ENCODE measurements around the gene TSPO2.
A peak's percentile ranks its signal among the peaks of the same experiment; 100 is the strongest.

Gene TSPO2

DNA sequence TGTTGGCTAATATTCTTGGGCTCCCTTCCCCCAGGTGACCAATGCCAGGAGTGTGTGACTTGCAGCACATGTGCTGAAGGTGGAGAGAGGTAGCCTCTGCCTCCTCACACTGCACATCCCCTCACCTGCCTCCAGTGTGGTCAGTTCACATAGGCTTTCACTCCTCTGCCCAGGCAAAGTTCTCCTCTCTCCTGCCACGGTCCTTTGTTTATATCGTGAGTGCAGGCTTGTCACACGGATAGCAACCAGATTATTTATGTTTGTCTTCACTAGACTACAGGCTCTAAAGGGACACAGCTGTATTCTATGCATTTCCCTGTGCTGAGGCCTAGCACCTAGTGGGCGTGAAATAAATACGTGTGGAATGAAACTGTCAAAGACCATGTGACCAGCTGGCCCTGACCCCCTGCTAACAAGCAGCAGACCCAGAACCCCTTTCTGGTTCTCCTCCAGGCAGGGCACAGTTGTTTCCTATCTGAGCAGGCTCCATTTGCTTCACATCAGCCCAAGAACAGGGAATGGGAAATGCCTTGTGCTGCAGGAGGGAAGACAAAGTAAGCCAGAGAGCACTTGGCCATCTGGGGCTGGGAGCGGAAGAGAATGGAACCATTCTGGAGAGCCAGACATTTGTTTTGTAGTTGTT lies 45.6 kb upstream of the TSPO2 start:
- TF ChIP-seq GLIS3 (CRISPR knock-in tag; IDR thresholded peaks at IDR 0.05) (no peak), TOX (CRISPR knock-in tag; IDR thresholded peaks at IDR 0.05; ENCODE audit: borderline replicate concordance) (no peak), ESRRG (CRISPR knock-in tag; IDR thresholded peaks at IDR 0.05) (no peak), CSDC2 (CRISPR knock-in tag; IDR thresholded peaks at IDR 0.05) (no peak), ARNTL (CRISPR knock-in tag; IDR thresholded peaks at IDR 0.05; ENCODE audit: borderline replicate concordance, low read depth) (no peak), ISL1 (CRISPR knock-in tag; IDR thresholded peaks at IDR 0.05) (no peak), OSR1 (CRISPR knock-in tag; IDR thresholded peaks at IDR 0.05) (no peak), TCF4 (CRISPR knock-in tag; IDR thresholded peaks at IDR 0.05; ENCODE audit: borderline replicate concordance) (no peak), ZNF565 (CRISPR knock-in tag; conservative IDR thresholded peaks at IDR 0.05; ENCODE audit: low read depth) (no peak), ZNF70 (CRISPR knock-in tag; IDR thresholded peaks at IDR 0.05) (no peak), ZFP30 (CRISPR knock-in tag; IDR thresholded peaks at IDR 0.05) (no peak)
- TF ChIP-seq, protein P1, sequence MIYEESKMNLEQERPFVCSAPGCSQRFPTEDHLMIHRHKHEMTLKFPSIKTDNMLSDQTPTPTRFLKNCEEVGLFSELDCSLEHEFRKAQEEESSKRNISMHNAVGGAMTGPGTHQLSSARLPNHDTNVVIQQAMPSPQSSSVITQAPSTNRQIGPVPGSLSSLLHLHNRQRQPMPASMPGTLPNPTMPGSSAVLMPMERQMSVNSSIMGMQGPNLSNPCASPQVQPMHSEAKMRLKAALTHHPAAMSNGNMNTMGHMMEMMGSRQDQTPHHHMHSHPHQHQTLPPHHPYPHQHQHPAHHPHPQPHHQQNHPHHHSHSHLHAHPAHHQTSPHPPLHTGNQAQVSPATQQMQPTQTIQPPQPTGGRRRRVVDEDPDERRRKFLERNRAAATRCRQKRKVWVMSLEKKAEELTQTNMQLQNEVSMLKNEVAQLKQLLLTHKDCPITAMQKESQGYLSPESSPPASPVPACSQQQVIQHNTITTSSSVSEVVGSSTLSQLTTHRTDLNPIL (CRISPR knock-in tag; IDR thresholded peaks at IDR 0.05; ENCODE audit: low read depth), result no peak
- TF ChIP-seq, protein P2, sequence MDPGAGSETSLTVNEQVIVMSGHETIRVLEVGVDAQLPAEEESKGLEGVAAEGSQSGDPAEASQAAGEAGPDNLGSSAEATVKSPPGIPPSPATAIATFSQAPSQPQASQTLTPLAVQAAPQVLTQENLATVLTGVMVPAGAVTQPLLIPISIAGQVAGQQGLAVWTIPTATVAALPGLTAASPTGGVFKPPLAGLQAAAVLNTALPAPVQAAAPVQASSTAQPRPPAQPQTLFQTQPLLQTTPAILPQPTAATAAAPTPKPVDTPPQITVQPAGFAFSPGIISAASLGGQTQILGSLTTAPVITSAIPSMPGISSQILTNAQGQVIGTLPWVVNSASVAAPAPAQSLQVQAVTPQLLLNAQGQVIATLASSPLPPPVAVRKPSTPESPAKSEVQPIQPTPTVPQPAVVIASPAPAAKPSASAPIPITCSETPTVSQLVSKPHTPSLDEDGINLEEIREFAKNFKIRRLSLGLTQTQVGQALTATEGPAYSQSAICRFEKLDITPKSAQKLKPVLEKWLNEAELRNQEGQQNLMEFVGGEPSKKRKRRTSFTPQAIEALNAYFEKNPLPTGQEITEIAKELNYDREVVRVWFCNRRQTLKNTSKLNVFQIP (CRISPR knock-in tag; IDR thresholded peaks at IDR 0.05; ENCODE audit: borderline replicate concordance, low read depth), result no peak
- TF ChIP-seq, protein P3, sequence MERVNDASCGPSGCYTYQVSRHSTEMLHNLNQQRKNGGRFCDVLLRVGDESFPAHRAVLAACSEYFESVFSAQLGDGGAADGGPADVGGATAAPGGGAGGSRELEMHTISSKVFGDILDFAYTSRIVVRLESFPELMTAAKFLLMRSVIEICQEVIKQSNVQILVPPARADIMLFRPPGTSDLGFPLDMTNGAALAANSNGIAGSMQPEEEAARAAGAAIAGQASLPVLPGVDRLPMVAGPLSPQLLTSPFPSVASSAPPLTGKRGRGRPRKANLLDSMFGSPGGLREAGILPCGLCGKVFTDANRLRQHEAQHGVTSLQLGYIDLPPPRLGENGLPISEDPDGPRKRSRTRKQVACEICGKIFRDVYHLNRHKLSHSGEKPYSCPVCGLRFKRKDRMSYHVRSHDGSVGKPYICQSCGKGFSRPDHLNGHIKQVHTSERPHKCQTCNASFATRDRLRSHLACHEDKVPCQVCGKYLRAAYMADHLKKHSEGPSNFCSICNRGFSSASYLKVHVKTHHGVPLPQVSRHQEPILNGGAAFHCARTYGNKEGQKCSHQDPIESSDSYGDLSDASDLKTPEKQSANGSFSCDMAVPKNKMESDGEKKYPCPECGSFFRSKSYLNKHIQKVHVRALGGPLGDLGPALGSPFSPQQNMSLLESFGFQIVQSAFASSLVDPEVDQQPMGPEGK (CRISPR knock-in tag; IDR thresholded peaks at IDR 0.05; ENCODE audit: borderline replicate concordance), result no peak
- peak; percentile 50 for ATAC-seq

DNA sequence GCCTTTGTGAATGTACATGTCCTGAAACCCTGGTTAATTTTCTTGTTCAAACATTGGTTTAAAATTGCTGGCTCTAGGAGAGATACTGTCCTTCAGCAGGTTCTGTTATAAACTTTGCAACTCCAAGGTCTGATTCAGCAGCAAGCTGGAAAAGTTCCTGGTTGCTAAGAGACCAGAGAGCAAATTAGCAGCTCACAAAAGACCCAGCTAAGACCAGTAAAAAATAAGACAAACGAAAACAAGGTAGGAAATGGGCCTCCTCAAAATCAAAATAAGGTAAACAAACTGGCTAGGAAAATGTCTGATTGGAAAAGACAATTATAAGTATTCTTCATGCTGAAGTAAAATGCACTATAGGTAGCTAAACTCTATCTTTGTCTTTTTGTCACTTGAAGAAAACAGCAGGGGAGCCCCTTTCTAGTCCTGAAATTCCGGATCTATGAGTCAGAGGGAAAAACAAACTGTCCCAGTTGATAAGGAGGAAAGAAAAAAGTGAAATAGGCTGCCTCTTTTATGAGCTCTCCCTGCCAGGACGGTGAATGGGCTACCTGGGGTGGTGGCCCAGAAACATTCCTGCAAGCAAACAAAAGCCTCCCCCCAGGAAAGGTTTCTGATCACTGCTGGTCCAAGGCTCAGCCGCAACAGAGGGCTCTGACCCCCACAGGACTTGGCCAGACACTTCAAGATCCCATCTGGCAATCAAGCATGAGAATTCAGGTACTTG lies 44.9 kb upstream of the TSPO2 start:
- ATAC-seq, result peak; percentile 78

DNA sequence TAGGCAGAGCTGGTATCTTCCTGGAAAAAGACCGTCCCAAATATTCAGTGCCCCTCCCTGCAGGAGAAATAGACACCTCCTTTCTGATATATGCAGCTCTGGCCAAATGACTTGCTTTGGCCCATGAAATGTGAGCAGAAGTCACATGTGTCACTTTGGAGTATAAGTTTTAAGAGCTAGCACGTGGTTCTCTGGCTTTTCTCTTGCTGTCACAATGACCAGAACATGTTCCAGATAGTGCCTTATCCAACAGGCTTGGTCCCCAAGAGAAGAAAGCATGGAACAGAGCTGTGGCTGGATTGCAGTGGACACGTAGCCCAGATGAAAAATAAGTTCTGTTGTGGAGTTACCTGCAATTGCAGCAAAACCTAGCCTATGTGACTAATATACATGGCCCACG lies 43.6 kb upstream of the TSPO2 start:
- TF ChIP-seq ZNF70 (CRISPR knock-in tag; IDR thresholded peaks at IDR 0.05) (no peak), CSDC2 (CRISPR knock-in tag; IDR thresholded peaks at IDR 0.05) (no peak), OSR1 (CRISPR knock-in tag; IDR thresholded peaks at IDR 0.05) (no peak), ISL1 (CRISPR knock-in tag; IDR thresholded peaks at IDR 0.05) (no peak), ZFP3 (CRISPR knock-in tag; IDR thresholded peaks at IDR 0.05) (no peak), ZNF565 (CRISPR knock-in tag; conservative IDR thresholded peaks at IDR 0.05; ENCODE audit: low read depth) (no peak)
- TF ChIP-seq, protein P4, sequence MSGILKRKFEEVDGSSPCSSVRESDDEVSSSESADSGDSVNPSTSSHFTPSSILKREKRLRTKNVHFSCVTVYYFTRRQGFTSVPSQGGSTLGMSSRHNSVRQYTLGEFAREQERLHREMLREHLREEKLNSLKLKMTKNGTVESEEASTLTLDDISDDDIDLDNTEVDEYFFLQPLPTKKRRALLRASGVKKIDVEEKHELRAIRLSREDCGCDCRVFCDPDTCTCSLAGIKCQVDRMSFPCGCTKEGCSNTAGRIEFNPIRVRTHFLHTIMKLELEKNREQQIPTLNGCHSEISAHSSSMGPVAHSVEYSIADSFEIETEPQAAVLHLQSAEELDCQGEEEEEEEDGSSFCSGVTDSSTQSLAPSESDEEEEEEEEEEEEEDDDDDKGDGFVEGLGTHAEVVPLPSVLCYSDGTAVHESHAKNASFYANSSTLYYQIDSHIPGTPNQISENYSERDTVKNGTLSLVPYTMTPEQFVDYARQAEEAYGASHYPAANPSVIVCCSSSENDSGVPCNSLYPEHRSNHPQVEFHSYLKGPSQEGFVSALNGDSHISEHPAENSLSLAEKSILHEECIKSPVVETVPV (CRISPR knock-in tag; IDR thresholded peaks at IDR 0.05), result no peak
- TF ChIP-seq, protein P5, sequence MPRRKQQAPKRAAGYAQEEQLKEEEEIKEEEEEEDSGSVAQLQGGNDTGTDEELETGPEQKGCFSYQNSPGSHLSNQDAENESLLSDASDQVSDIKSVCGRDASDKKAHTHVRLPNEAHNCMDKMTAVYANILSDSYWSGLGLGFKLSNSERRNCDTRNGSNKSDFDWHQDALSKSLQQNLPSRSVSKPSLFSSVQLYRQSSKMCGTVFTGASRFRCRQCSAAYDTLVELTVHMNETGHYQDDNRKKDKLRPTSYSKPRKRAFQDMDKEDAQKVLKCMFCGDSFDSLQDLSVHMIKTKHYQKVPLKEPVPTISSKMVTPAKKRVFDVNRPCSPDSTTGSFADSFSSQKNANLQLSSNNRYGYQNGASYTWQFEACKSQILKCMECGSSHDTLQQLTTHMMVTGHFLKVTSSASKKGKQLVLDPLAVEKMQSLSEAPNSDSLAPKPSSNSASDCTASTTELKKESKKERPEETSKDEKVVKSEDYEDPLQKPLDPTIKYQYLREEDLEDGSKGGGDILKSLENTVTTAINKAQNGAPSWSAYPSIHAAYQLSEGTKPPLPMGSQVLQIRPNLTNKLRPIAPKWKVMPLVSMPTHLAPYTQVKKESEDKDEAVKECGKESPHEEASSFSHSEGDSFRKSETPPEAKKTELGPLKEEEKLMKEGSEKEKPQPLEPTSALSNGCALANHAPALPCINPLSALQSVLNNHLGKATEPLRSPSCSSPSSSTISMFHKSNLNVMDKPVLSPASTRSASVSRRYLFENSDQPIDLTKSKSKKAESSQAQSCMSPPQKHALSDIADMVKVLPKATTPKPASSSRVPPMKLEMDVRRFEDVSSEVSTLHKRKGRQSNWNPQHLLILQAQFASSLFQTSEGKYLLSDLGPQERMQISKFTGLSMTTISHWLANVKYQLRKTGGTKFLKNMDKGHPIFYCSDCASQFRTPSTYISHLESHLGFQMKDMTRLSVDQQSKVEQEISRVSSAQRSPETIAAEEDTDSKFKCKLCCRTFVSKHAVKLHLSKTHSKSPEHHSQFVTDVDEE (CRISPR knock-in tag; IDR thresholded peaks at IDR 0.05), result no peak
- no peak for ATAC-seq

More for the DNA sequence above, 44.9 kb upstream of the TSPO2 start:
- TF ChIP-seq TOX (CRISPR knock-in tag; IDR thresholded peaks at IDR 0.05; ENCODE audit: borderline replicate concordance), result no peak
- no peak for TF ChIP-seq ESRRG (CRISPR knock-in tag; IDR thresholded peaks at IDR 0.05)
- TF ChIP-seq, protein P4 (CRISPR knock-in tag; IDR thresholded peaks at IDR 0.05), result no peak
- no peak for TF ChIP-seq ZC3H10 (CRISPR knock-in tag; IDR thresholded peaks at IDR 0.05)
- TF ChIP-seq ZFP3 (CRISPR knock-in tag; IDR thresholded peaks at IDR 0.05), result no peak
- TF ChIP-seq GLIS3 (CRISPR knock-in tag; IDR thresholded peaks at IDR 0.05), result no peak
- no peak for TF ChIP-seq SNAI2 (CRISPR knock-in tag; IDR thresholded peaks at IDR 0.05)
- TF ChIP-seq ARNTL (CRISPR knock-in tag; IDR thresholded peaks at IDR 0.05; ENCODE audit: borderline replicate concordance, low read depth), result no peak
- no peak for TF ChIP-seq ZFP30 (CRISPR knock-in tag; IDR thresholded peaks at IDR 0.05)
- no peak for TF ChIP-seq RARB (CRISPR knock-in tag; IDR thresholded peaks at IDR 0.05)
- TF ChIP-seq ZNF70 (CRISPR knock-in tag; IDR thresholded peaks at IDR 0.05), result no peak
- TF ChIP-seq, protein P1 (CRISPR knock-in tag; IDR thresholded peaks at IDR 0.05; ENCODE audit: low read depth), result no peak
